HG03025 (cell line): ENCODE results near the gene SHANK1.

Source experiments
- ATAC-seq: cut with Tn5 transposase; IDR thresholded peaks from one replicate; pipeline ENCODE4 v1.9.1; 2021; ENCODE audit warnings: mild to moderate bottlenecking, moderate library complexity; ENCODE audit not compliant: unreplicated experiment, low FRiP score

The SHANK1 gene

GRCh38 chr19:50713556-50714236 is 5.9 kb downstream of the SHANK1 start:
- ATAC-seq: no peak

- no peak for ATAC-seq
Measured at GRCh38 chr19:50712833-50713232, 6.8 kb downstream of the SHANK1 start.

- ATAC-seq: no peak
Measured at GRCh38 chr19:50711805-50712204, 7.8 kb downstream of the SHANK1 start.

DNA sequence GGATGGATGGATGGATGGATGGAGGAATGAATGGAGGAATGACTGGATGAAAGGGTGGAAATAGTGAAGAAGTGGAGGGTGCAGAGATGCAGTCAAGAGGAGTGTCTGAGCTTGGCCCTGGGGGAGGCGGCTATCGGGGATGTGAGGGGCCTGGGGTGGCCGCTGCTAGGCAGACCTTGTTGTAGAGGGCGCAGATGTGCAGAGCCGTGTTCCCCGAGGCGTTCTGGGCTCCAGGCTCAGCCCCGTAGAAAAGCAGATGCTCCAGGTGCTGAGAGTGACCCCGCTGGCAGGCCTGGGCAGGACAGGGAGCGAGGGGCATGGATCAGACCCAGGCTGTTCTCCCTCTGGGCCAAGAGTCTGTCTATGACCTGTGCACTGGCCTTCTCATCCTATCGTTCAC is 8.4 kb downstream of the SHANK1 start:
- ATAC-seq: no peak

GRCh38 chr19:50710612-50711011 is 9.0 kb downstream of the SHANK1 start:
- no peak for ATAC-seq

GRCh38 chr19:50710094-50710493 is 9.5 kb downstream of the SHANK1 start:
- ATAC-seq: no peak

DNA sequence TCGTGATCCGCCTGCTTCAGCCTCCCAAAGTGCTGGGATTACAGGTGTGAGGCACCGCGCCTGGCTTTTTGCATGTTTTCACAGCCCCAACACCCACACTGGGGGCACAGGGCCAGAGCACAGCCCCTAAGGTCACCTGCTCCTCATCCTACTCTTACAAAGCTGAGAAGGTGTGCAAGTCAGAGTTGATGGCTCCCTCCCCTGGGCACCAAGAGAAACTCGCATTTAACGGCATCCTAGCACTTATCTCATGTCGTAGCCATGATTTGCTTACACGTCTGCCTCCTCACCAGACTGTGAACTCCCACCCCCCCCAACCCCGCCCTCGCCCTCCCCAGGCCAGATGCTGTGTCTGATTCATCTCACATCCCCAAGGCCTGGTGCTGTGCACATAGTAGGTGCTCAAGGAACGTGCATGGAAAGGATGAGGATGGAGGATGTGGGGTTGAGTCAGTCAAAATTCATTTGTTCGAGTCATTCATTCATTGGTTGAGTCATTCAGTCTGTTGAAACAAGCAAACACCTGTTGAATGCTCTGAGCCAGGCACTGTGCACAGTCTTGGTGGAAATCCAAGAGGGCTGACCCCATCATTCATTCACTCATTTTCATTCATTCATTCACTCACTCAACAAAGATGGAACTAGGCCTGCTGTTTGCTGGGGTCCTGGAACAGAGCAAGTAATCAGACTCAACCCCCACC is 11.3 kb downstream of the SHANK1 start:
- no peak for ATAC-seq

GRCh38 chr19:50706387-50706786 is 13.2 kb downstream of the SHANK1 start:
- no peak for ATAC-seq

DNA sequence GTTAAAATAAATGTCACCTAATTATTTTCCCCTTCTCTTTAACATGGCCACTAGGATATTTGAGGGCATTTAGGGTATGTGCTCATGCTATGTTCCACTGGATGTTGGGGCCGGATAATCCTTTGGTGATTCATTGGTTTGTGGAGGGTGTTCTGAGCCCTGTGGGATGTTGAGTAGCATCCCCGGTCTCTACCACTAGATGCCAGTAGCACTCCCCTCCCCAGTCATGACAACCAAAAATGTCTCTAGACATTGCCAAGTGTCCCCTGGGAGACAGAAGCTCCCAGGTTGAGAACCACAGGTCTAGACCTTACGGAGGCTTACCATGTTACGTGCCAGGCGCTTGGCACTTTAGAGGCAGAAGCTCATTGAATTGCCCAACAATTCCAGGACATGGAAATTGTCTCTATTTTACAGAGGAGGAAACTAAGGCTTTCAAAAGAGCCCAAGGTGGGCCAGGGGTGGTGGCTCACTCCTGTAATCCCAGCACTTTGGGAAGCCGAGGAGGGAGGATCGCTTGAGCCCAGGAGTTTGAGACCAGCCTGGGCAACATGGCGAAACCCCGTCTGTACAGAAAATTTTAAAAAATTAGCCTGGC is 14.1 kb downstream of the SHANK1 start:
- no peak for ATAC-seq

DNA sequence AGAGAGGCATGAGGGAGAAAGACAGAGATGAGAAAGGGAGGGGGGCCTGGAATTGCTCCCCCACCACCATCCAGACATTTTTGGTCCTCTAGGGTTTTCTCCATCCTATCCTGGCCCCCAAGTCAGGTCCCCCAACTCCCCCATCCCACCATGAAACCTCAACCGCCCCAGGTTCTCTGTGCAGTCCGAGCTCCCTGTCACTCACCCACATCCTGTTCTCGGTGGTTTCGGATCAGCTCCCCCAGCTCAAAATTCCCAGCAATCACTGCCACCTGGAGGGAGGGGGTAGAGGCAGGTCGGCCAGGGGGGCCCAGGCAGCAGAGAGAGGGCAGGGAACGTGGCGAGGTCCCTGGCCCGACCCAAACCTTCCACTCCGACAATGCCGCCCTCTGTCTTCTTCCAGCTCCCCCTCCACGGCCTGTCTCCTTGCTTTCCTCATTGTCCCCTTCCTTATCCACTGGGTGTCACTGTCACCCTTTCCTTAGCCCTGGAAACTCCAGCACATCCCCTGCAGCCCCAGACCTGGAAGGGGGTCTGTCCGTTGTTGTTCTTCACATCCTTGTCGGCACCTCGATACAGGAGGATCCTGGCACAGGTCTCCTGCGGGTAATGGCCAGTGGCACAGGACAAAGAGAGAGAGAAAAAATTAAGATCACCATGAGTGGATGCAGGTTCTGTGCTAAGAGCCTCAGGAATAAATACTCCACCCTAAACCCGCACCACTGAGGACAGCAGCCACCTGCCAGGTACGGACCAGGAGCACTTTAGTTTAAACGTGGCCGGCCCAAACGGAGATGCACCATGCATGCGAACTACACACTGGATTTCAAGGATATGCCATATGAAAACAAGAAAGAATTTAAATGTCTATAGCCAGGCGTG is 15.4 kb downstream of the SHANK1 start:
- ATAC-seq: no peak

- ATAC-seq: no peak
Measured at GRCh38 chr19:50702871-50703829, 16.5 kb downstream of the SHANK1 start.

GRCh38 chr19:50702158-50702870 is 17.3 kb downstream of the SHANK1 start:
- ATAC-seq: no peak

DNA sequence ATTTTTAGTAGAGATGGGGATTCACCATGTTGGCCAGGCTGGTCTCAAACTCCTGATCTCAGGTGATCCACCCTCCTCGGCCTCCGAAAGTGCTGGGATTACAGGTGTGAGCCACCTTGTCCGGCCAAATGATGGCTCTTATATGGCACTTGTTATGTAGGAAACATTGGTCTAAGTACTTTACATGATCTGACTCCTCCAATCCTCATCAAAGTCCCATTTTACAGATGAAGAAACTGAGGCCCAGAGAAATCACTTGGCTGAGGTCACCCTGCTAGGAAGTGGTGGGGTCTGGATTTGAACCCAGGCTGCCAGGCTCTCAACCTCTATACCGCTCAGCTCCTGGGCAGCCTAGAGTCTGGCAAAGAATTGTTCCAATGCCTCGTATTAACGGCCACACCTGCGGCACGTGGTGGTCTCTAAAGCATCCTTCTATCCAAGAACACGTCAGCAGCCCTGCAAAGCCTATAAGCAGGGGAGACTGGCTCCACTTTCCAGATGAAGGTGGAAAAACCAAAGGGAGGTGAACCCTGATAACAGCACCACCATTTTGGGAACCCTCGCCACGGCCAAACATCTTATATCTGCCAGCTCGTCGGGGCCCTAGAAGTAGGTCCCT is 18.1 kb downstream of the SHANK1 start:
- no peak for ATAC-seq

DNA sequence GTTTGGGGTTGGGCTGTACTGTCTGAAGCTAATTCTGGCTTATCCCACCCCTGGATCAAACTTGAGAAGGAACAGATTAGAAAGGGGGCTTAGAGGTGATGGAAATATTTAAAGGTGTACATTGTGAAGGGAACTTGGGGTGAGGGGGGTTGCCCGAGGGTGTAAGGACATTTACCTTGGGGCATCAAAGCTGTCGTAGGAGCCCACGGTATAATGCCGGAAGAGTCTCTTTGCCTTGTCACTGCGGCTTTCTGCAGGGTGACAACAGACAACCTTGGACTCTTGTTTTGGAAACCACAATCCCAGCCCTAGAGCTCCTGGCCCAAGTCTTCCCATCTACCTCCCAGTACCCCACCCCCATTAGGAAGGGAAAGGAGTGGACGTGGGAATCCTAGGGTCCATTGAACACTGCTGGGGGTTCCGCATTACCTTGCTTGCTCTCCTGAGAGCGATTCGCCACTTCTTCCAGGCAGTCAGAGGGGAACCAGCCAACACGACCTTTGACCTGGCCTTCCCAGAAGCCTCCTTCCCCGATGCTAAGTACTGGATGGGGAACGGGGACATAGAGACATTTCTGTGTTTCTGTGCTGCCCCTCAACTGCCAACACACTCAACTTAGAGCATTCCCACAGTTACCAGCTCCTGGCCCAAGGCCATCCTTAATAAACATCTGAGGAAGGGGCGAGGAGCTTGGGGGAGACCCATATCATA is 22.0 kb downstream of the SHANK1 start:
- no peak for ATAC-seq

GRCh38 chr19:50696094-50696483 is 23.5 kb downstream of the SHANK1 start:
- ATAC-seq: no peak

GRCh38 chr19:50695251-50696093 is 24.1 kb downstream of the SHANK1 start:
- ATAC-seq: no peak

GRCh38 chr19:50694815-50695145 is 24.8 kb downstream of the SHANK1 start:
- ATAC-seq: no peak
